ENCODE measurements around the gene TRIM63.

- TF ChIP-seq, protein P1, sequence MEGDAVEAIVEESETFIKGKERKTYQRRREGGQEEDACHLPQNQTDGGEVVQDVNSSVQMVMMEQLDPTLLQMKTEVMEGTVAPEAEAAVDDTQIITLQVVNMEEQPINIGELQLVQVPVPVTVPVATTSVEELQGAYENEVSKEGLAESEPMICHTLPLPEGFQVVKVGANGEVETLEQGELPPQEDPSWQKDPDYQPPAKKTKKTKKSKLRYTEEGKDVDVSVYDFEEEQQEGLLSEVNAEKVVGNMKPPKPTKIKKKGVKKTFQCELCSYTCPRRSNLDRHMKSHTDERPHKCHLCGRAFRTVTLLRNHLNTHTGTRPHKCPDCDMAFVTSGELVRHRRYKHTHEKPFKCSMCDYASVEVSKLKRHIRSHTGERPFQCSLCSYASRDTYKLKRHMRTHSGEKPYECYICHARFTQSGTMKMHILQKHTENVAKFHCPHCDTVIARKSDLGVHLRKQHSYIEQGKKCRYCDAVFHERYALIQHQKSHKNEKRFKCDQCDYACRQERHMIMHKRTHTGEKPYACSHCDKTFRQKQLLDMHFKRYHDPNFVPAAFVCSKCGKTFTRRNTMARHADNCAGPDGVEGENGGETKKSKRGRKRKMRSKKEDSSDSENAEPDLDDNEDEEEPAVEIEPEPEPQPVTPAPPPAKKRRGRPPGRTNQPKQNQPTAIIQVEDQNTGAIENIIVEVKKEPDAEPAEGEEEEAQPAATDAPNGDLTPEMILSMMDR (IDR thresholded peaks at IDR 0.05), result no peak
- TF ChIP-seq EZH2 (IDR thresholded peaks at IDR 0.05; ENCODE audit: borderline replicate concordance, insufficient read depth, low read depth, low read length, poor library complexity, severe bottlenecking), result no peak
Observed at GRCh38 chr1:26109229-26110164, 42.1 kb upstream of the TRIM63 start.

Measured in B cell (primary cell).